GM21786 (cell line): ENCODE results near the gene LYZL1.
"Not testable (repeated sequence)": the region's sequence is repeated elsewhere in the genome, so short reads cannot be mapped to it uniquely, and the experiment has no call there.

Experiments
- ATAC-seq: cut with Tn5 transposase; IDR thresholded peaks from one replicate; pipeline ENCODE4 v1.9.1; 2021; ENCODE audit not compliant: unreplicated experiment

LYZL1 gene

GRCh38 chr10:29304995-29305335 is 16.1 kb downstream of the LYZL1 start:
- no peak for ATAC-seq

- ATAC-seq: no peak
These were observed 17.8 kb downstream of the LYZL1 start for GRCh38 chr10:29306688-29307087.

DNA sequence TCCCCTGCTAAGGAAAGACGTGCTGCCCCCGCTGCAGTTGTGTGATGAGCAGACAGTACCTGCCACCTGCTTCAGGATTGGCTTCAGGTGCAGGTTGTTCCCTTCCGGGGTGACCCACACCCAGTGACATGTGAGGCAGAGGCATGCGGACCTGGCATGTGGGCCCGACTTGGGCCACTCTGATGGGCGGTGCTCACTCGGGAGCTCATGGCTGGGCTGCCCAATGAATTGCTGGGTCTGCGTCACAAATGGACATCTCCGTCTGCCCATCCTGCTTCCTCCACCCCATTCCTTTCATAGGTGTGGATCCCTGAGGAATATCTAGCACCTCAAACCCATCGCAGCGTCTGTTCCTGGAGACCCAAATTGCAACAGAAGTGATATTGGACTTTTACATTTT is 19.3 kb downstream of the LYZL1 start:
- ATAC-seq: not testable (repeated sequence)

DNA sequence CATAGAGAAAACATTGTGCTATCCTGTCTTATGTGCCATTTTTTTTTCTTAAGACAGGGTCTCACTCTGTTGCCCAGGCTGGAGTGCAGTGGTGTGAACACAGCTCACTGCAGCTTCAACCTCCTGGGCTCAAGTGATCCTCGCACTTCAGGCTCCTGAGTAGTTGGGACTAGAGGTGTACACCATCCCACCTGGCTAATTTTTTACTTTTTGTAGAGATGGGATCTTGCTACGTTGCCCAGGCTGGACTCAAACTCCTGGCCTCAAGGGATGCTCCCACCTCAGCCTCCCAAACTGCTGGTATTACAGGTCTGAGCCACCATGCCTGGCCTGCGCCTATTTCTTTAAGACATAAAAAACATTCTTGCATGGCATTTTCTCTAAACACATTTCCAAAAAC is 20.6 kb downstream of the LYZL1 start:
- ATAC-seq: no peak

- not testable (repeated sequence) for ATAC-seq
These were observed 21.6 kb downstream of the LYZL1 start for GRCh38 chr10:29310463-29310862.

DNA sequence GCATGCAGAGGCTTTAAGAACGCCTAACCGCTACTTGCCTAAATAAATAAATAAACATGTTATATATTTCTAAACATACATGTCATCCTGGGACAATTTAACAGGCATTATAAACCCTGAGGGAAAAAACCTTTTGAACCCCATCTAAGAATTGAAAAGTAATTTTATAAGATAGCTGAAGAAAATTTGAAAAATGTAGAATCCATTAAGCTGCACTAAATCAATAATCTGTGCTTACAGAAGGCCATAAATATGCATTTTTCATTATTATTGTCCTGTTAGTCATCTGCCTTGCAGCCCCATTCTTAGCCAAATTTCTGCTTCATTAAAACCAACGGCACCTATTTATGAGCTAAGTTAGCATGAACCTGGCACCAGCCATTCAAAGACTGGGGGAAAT is 24.2 kb downstream of the LYZL1 start:
- ATAC-seq: no peak

DNA sequence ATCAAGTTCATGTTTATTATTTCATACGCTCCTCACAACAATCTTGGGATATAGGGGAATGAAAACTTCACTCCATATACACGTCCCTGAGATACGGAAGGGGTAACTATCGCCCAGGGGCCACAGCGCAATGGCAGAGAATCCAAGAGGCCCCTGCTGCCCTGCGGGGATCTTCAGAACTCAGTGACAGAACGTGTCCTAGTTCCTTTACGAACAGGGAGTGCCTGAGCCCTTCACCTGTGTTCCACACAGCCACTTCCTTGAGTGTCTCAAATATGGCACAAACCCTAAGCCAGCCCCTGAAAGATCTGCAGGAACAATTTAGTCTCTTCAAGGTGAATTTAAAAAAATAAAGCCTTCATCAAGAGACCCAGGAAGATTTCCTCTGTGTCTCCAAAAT is 25.9 kb downstream of the LYZL1 start:
- no peak for ATAC-seq

GRCh38 chr10:29315814-29316213 is 26.9 kb downstream of the LYZL1 start:
- ATAC-seq: no peak

GRCh38 chr10:29316308-29317026 is 27.6 kb downstream of the LYZL1 start:
- no peak for ATAC-seq

DNA sequence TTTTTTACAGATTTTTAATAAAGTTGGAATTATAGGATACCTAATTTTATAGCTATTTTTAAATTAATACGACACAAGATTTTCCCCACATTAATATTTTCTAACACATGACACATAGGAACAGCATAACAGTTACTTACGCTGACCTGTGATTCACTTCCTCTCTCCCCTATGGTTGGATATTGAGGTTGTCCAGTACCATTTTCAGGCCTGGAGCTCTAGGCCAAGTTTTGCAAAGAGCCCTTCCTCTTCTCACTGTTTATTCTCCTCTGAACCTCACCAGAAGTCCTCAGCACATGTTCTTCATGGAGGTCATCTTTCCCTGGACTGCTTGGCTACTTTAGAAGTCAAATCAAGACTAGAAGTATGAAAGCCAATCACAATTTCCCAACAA is 28.2 kb downstream of the LYZL1 start:
- no peak for ATAC-seq

GRCh38 chr10:29317423-29318021 is 28.7 kb downstream of the LYZL1 start:
- no peak for ATAC-seq

DNA sequence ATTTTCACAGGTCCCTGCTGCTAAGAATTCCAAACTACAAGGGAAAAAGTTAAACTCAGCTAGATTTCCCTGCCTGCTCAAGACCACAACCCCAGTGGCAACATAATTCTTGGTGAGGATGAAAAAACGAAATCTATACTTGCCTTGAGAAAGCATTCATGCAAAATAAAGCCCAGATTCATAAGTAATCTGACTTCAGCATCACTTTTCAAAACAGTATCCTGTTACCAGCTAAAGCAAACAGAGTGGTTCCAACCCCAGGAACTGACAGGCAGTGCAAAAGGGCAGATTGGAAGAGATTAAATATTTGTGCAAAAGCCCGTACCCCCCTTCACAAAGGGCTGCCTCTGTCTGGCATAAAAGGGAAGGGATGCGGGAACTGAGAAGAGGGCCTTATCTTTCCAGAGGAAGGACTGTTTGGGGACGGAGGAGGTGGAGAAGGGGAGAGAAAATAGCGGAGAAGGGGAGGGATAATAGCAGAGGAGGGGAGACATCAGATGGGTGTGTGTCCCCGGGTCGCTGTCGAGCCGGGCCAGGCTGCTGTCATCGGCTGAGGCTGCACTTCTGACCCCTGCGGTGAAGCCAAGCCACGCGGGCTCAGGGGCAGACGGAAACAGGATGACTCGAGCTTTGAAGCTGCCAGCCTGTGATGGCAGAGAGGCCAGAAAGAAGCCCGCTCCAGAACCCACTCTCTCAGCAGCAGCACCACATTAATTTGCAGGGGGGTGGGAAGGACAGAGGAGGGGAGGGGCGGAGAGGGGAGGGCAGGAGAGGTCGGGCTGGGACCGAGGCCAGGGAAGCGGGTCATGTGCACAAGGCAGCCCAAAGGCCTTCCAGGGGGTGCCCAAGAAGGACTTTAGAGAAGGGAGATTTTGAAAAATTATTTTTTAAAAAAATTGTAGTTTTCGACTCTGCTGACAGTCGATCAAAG is 29.5 kb downstream of the LYZL1 start:
- ATAC-seq: not testable (repeated sequence)

DNA sequence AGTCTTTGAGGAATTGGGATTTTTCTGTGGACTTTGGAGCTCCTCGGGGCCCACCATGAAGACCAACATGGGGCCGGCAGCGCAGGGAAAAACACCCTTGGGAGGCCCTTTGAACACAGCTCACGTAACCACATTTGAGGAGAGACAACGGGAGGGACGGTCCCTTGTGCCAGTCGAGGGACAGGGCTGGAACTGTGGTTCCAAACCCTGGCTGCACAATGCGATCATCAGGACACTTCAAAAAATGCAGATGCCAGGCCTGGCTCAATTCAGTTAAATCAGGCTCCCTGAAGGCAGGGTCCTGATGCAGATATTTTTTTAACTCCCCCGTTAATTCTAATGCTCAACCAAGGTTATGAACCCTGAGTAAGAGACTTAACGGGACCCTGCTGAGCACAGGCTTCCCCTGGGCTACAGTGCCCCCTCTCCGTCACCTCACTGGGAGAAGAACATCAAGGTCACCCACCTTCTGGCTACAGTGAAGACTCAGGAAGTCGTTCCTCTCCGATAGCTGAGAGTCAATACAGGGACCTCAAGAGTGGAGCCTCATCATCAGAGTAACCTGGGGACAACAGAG is 30.4 kb downstream of the LYZL1 start:
- no peak for ATAC-seq

GRCh38 chr10:29320680-29321121 is 31.8 kb downstream of the LYZL1 start:
- not testable (repeated sequence) for ATAC-seq

GRCh38 chr10:29321656-29322055 is 32.8 kb downstream of the LYZL1 start:
- no peak for ATAC-seq

- ATAC-seq: no peak
These were observed 34.0 kb downstream of the LYZL1 start for GRCh38 chr10:29322918-29323317.

GRCh38 chr10:29323367-29323766 is 34.5 kb downstream of the LYZL1 start:
- no peak for ATAC-seq

DNA sequence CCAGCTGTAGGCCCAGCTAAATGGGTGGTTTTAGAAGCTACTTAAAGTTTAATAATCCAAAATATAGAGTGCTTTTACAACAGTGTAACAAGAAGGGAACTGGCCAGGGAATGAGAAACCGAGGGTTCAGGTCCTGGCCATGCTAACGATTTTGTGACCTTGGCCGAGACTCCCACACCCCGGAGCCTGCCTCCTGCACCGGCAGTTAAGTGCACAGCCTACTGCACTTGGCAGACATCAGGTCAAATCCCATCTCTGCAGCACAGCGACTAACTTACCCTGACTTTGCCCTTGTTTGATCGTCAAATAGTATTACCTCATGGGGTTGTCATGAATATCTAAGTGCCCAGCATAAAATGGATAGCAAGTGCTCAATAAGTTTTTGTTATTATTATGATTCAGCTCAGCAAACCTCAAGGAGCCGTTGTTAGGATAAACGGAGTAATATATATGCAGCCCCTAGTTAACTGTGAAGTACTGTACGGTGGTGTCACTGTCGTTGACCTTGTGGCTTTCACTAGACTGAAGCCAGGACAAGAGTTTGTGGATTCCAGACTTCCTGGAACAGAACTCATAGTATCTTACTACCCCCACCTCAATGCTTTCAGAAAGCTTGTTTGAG is 35.5 kb downstream of the LYZL1 start:
- ATAC-seq: no peak

- no peak for ATAC-seq
These were observed 37.4 kb downstream of the LYZL1 start for GRCh38 chr10:29326299-29326698.

GRCh38 chr10:29326886-29327745 is 38.2 kb downstream of the LYZL1 start:
- no peak for ATAC-seq
